HG02571 (cell line): ENCODE results near the gene STRA6.
A peak's percentile ranks its signal among the peaks of the same experiment; 100 is the strongest.
"Not testable (repeated sequence)": the region's sequence is repeated elsewhere in the genome, so short reads cannot be mapped to it uniquely, and the experiment has no call there.

Experiments used
- ATAC-seq: cut with Tn5 transposase; IDR thresholded peaks from one replicate; pipeline ENCODE4 v1.9.1; 2021; ENCODE audit warnings: mild to moderate bottlenecking, moderate library complexity; ENCODE audit not compliant: unreplicated experiment

The STRA6 gene

DNA sequence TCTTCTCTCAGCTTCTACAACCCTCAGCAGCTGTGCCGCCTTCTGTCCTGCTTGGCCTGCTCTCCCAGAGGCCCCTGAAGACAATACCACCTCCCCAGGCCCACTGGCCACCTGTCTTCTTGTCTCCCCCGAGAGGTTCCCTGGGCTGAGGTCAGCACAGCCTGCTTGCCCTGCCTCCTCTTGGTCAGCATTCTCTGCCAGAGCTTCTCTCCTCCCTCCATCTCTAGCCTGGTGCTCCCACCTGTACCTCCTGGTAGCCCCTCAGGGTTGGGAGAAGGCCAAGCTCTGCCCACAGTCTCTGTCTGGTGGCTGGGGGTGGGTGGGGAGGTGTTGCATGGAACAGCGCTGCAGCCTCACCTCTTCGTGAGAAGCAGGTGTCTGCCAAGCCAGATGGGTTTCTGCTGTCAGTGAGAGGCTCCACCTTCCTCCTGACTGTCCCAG is 34.7 kb downstream of the STRA6 start:
- ATAC-seq, result no peak

DNA sequence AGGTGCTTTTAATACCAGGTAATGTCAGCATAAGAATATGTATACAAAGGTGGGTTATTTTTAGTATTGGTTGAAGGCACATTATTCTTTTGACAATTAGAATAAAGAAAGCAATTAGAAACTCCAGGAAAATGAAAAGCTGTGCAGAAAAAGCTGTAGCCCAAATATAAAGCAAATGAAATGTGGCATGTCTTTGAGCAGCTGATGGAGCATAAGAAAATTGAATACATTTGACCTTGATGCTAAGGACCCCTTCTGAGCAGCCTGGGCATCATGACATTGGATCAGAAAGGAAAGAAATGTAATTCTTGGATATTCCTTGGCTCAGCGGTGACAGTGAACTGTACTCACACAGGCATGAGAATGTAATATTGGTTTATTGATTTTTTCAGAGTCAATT is 37.1 kb downstream of the STRA6 start:
- ATAC-seq, result no peak

DNA sequence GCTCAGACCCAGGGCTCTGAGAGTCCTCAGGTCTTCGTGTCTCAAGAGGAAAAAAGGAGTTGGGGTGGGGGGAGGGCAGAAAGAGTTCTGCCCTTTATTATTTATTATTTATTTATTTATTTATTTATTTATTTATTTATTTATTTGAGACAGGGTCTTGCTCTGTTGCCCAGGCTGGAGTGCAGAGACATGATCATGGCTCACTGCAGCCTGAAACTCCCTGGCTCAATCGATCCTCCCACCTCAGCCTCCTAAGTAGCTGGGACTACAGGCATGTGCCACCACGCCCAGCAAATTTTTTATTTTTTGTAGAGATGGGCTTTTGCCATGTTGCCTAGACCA is 40.4 kb downstream of the STRA6 start:
- ATAC-seq, result not testable (repeated sequence)

DNA sequence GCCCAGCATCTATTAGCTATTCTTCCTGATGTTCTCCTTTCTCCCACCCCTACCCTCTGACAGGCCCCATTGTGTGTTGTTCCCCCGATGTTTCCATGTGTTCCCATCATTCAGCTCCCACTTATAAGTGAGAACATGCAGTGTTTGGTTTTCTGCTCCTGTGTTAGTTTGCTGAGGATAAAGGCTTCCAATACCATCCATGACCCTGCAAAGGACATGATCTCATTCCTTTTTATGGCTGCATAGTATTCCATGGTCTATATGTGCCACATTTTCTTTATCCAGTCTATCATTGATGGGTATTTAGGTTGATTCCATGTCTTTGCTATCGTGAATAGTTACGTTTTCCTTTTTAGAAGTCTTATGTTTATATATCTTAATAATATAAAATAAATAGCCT is 42.2 kb downstream of the STRA6 start:
- not testable (repeated sequence) for ATAC-seq

DNA sequence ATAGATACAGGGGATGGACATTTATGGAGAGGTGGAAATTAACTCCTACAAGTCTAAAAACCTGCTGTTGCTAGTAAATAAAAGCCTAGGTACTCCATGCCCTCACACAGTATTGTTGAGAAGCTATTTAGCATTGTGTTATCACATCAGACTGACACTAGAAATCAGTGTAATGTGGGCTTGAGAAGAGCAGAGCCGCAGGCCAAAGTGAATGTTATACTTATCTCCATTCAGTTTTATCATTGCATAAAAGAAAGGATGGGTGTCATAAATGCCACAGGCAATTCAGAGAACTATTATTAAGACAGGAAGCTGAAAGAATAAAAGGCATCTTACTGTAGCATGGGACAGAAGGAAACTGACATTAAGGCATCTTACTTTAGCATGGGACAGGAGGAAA is 42.8 kb downstream of the STRA6 start:
- ATAC-seq, result no peak

DNA sequence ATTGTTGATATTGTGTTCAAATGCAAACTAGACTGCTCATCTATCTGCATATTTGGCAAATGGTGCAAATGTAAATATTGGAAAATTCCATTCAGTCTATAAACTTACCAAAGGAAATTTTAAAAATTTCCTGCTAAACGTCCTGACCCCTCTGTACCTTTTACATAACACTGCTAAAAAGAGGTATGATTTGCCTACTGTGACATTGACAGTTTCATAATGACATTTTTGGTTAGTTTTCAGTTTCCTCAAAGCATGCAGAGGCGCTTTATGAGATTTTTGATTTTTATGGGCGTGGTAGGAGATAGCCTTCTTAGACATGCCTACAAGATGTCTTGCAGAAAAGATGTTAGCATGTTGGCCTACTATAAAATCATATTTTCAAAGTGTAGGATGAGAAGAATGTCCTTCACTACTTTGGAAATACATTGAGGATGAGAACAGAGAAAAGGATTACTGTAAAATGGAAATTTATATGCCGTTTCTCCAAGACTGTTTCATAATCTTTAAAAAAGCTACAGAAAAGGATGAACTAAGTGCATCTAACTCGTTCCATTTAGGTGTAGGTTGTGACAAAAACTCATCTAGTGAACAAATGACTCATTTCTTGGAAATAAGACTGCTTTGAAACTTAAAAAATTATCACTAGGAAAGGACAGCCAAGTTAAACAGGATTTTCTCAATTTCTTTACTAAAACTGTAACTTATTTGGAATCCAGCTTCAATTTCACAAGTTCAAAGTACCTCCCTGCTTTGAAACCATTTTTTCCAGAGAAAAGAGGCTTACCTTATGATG is 43.5 kb downstream of the STRA6 start:
- ATAC-seq, result peak; percentile 85

DNA sequence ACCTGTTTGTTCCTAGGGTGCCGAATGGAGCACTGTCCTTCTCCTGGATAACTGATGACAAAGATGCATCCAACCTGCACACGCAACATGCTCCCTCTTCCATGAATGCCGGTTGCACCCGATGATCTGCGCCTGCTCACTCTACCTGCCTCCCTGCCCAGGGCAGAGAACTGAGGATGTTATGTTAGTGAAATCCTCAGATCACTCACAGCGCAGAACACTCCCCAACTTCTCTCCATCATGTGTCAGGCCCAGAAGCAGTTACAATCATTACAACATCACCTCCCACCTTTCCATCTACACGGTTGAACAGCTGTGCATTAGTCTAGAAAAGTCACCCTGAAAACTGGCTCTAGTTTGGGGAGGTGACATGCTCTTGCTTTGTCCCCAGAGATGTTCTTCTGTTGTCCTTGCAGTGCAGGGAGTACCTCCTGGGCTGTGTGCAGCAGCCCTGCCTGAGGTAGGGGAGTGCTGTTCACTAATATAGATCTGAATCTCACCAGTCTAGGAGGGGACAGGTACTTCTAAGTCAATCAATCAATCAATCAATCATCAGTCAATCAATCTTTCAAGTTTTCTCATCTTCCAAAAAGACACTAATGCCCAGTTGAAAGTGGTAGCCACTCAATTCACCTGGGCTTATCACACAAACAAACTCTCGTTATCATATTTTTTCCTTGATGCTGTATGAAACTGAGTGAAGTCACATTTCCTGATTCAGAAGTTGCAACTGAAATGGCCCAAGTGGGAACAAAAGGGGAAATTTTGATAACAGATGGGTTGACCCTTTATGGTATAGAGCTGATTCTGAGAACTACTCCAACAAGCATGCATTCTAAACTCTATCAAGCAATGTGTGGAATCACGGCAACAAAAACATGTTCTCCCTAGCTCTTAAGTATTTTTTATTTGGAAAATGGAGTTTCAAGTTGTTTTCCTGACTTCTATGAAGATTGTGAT is 44.4 kb downstream of the STRA6 start:
- ATAC-seq, result no peak

DNA sequence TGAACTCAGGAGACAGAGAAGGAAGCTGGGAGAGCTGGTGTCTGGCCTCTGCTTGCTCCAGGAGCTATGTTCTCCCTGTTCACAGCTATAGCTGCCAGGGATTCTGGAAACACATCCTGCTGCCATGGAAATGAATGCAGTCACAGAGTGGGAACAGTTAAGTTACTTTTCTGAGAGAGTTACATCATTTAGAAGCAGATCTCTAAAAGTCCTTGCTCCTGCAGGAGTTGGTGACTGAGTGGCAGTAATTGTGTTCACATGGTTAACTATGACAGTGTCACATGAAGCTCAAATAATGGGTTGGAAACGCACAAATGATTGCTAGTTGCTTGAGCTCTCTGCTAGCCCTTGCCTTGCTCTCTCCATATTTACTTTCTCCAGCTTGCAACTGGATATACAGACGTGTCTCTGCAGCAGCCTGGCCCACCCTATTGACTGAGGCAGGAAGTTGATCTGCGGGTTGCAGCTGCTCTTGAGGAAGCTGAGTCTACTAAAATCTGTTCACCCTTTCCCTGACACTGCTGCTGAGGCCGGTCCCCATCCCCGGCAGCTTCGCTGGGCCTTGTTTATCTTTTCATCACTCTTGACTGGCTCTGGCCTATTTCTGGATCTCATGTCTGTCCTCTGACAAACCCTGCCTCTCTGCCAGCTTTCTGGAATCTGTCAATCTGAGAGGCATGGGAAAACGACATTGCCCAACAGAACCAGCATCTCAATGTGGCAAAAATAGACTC is 45.7 kb downstream of the STRA6 start:
- no peak for ATAC-seq

DNA sequence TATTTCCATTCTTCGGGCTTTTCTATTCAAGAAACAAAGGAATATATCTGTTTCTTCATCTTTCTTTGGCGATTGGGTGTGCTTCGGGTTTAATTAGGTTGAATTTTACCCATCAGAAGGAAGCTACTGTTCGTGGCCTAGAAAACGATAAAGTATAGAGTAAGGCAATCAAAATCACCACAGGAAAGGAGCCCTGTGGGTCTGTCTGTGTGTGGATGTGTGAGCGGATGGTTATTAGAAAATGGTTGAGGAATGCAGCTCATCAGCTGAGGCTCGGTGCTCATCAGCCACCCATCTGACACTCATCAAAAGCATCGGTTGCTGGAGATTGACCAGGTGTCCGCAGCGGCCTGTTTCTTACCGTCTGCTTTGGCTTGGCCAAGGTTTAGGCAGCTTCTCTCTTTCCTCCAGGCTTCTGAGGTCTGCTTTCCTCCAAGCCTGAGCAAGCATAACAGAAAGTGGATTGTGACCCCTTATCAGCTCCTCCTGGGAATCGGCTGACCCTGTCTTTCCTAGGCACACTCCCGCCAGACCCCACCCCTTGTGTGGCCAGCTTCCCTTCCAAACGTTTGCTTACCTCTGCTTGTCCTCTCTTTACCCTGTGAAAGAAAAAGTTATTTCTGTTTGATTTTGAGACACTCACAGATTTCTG is 46.7 kb downstream of the STRA6 start:
- ATAC-seq, result no peak

DNA sequence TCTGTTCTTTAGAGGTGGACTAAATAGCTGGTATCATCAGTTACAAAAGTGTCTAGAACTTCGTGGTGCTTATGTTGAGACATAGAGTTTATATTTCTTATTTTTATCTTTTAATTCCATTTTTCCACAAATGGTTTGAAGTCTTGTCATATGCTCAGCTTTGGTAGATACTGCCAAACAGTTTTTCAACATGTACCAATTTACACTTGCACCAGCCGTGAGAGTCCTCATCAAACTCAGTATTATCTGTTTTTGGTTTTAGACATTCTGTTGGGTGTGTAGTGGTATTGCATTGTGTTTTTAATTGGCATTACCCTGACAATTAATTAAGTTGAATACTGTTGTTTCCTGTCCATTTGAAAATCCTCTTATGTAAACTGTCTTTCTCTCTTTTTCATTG is 55.5 kb downstream of the STRA6 start:
- no peak for ATAC-seq

DNA sequence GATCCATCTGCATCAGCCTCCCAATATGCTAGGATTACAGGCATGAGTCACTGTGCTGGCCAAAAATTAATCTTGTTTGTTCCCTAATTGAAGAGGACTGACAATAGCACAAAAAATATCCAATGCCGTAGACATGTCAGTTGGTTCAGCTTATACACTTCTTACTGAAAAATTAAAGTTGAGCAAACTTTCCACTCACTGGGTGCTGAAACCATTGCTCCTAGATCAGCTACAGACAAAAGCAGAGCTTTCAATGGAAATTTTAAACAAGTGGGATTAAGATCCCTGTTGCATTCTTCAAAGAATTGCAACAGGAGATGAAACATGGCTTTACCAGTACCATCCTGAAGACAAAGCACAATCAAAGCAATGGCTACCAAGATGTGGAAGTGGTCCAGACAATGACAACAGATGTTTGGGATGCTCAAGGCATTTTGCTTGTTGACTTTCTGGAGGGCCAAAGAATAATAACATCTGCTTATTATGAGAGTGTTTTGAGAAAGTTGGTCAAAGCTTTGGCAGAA is 56.2 kb downstream of the STRA6 start:
- no peak for ATAC-seq

DNA sequence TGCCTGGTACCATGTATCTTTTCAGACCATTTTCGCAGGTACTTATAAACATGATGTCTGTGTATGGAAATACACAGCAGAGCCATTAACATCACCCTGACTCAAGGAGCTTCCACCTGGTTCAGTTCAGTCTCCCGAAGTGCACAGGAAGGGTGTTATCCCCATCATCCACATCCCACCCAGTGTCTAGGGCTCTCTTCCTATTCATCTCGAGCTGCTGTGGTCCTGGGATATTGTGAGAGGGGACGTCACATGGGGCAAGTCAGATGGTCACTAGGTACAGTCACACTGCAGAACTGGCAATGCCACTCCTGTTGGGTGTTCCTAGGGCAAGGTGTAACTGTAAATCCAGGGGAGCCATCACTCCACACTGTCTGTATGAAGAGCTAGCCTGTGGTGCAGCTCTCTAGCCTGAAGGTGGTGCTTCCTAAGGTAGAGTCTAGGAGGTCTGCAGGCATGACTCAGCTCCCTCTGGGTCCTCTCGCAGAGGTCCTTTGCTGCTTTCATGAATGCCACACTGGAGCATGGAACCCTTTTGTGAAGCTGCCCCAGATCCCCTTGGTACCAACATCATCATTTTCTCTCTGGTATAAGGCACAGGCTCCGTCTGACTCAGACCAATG is 58.3 kb downstream of the STRA6 start:
- no peak for ATAC-seq

DNA sequence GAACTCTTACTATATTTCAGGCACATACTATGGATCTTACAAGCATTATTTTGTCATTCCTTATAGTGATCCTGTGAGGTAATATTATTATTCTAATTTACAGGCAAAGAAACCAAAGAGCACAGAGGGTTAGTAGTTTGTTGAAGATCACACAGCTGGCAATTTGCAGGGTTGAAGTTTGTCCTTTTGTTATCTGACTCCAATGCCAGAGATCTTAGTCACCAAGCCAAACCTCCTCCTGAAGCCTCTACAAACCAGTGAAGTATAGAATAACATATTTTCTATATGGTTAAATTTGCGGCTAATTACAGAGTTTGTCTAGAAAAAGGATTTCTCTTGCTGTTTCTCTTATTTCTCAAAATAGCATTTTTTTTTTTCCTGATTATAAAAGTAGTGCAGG is 61.0 kb downstream of the STRA6 start:
- no peak for ATAC-seq

DNA sequence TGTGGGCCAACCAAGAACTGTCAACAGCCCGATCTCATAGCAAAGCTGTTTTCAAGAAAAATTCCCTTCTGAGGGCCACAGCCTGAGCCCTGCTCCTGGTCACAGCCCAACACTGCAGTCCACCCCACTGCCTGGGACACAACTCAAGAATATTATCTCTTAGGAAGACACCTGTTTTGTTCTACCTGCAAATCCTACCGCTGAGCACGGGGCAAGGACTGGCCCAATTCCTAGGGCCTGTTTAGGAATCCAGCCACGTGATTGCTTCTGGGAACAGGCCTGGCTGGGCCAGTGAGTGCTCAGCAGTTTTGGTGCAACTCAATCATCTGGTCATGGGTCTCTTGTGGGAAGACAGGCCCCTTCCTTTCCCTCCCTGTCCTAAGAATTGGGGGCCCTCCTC is 63.9 kb downstream of the STRA6 start:
- no peak for ATAC-seq

DNA sequence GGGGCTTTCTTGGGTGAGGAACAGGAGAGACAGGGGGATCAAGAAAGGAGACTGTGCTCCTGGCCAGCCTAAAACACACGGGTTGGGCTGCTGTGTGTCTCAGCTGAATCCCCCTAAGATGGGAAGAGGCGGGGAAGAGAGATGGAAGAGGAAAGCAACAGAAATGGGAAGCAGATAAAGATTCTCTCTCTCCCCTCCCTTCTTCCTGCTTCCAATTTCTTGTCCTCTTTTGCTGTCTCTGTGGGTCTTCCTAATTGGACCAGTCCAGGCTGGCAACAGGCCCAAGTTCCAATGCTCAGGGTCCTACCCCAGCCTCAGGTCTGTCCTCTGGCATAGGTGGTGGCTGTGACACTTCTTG is 65.1 kb downstream of the STRA6 start:
- no peak for ATAC-seq

DNA sequence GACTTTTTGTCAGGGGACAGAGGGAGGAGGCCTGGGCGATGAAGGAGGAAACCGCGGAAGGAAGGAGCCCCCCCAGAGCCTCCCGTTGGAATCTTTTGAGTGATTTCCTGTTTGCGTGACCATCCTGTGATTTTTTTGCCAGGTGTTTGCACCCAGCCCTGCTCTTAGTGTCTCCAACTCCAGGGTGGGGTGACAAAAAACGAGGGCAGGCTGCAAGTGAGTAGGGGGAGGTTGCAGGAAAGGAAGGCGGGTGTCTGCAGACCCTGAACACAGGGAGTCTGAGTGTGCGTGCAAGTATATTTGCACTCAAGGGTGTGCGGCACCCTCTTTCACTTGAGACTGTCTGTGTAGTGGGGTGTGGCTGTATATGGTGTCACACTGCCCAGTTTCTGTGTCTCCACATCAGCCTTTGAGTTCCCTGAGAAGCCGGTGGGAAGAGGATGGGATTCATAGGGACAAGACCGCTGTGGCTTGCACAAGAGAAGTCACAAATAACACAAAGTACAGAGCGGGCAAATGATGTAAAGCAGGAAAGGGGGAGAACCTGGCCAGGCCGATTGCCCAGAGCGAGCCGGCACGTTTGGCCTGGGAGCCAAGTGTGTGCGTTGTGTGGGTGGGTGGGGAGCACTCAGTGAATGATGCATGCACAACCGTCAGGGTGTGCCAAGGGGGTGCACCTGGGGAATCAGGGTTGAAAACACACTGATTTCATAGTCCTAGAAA is 65.6 kb downstream of the STRA6 start:
- ATAC-seq, result no peak

DNA sequence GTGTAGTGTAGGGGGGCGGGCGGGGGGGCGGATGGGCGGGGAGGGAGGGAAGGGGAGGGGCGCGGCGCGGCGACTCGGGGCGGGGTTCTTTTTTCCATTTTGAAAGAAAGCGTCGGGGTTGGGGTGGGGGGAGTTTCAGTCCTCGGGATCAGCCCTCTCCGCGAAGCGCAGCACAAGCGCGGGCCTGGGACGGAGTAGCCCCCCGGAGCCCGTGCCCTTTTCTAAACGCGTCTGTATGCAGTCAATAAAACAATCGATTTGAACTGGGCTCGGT is 66.1 kb downstream of the STRA6 start:
- ATAC-seq, result no peak

DNA sequence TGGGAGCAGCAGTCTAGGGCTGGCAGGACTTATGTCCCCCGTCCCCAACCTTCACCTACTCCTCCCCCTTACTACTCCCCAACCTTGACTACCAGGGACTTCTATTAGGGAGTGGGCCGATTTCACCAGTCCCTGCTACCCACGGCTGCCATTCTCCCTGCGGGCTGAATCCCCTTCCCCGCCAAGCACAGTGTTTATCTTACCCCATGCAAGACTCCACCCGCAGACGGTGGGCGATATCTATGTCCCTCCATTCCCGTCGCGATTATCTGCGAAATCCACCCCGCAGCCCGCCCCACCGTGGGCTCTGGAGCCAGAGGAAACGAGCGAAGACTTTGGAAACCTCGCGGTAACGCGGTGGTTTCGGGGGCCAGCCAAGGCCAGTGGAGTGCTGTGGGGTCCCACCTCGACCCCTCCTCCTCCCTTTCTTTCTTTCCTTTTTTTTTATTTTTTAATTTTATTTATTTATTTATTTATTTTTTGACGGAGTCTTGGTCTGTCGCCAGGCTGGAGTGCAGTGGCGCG is 67.5 kb downstream of the STRA6 start:
- no peak for ATAC-seq

DNA sequence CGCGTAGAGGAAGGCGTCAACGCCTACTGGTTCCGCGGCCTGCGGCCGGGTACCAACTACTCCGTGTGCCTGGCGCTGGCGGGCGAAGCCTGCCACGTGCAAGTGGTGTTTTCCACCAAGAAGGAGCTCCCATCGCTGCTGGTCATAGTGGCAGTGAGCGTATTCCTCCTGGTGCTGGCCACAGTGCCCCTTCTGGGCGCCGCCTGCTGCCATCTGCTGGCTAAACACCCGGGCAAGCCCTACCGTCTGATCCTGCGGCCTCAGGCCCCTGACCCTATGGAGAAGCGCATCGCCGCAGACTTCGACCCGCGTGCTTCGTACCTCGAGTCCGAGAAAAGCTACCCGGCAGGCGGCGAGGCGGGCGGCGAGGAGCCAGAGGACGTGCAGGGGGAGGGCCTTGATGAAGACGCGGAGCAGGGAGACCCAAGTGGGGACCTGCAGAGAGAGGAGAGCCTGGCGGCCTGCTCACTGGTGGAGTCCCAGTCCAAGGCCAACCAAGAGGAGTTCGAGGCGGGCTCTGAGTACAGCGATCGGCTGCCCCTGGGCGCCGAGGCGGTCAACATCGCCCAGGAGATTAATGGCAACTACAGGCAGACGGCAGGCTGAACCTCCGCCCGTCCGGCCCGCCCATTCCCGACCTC is 68.1 kb downstream of the STRA6 start:
- ATAC-seq, result no peak
